HT-29 (cell line): ENCODE results near the gene BTBD8. TPM values are rescaled to one million over a fixed set of nuclear protein-coding genes. Genes with fewer than 3 reads are reported as not detected.
"Not testable (repeated sequence)": the region's sequence is repeated elsewhere in the genome, so short reads cannot be mapped to it uniquely, and the experiment has no call there.

Experiments
- DNase-seq: peaks from one replicate; pipeline ENCODE4 v3.0.0-alpha.2; 2015; ENCODE audit warnings: low spot score
- total RNA-seq: library from RNA; depleted of rRNA; stranded (reverse); fragments of >200 nt; shearing (Covaris generic); gene quantifications from 2 replicates; pipeline ENCODE4 v1.2.3, GENCODE V29; 2014; rRNA removed

BTBD8 gene
- 0.86 and 0.94 TPM in 2 replicates for total RNA-seq

DNA sequence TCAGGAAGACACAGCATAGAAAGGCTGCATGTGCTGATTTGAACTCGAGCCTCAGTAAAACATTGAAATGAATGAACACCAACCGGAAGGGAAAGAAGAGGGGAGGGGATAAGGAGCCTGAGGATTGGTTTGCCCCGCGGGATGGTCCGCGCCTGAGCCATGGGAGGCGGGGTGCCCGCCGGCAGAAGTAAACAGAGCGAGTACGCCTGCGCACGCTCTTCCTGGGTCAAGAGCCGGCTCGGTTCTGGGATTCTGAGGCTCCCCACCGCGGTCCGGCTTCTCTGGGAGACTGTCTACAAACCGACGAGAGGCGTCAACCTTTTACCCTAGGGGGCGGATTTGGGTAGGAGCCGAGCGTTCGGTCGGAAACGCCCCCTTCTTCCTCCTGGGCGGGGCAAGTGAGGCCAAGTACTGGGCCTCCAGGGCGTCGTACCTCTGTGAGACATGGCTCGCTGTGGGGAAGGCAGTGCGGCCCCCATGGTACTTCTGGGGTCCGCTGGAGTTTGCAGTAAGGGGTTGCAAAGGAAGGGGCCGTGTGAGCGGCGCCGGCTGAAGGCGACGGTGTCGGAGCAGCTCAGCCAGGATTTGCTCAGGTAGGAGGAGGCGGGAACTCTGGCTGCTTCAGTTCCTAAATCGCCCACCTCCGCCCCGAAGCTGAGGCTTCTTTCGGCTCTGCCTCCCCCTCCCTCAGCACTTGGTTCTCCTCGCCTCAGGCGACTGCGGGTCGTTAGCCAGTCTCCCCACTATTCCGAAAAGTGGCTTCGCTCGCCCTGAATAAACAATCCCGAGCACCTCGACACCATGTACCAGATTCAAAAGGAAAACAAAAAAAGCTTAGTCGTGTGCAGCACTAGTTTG lies at the start of gene BTBD8:
Gene BTBD8, plus strand, starts transcription at position 218 of the 858 bp plus-strand sequence. Its CDS starts 227 bp downstream, at position 445.
- DNase-seq: peak; percentile 72

DNA sequence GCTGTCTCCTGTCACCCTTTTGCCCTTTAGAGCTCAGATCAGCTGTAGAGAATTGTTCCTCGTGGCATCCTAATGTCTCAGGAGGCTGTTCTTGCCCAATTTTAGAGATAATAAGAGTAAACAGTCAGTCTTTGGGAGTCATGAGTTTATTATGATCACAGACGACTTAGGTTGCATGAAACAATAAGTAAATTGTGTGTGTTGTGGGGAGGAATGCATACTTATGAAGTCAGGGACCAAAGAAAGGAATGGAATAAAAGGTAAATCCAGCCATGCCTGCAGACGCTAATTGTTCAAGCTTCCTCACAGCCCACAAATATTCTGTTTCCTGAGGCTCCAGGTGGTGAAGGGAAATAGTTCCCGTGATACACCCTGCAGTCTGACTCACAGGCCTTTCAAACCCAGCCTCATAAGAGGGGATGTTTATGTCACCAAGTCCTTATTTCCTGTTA lies 49.5 kb upstream of the BTBD8 start:
- peak; percentile 9 for DNase-seq

DNA sequence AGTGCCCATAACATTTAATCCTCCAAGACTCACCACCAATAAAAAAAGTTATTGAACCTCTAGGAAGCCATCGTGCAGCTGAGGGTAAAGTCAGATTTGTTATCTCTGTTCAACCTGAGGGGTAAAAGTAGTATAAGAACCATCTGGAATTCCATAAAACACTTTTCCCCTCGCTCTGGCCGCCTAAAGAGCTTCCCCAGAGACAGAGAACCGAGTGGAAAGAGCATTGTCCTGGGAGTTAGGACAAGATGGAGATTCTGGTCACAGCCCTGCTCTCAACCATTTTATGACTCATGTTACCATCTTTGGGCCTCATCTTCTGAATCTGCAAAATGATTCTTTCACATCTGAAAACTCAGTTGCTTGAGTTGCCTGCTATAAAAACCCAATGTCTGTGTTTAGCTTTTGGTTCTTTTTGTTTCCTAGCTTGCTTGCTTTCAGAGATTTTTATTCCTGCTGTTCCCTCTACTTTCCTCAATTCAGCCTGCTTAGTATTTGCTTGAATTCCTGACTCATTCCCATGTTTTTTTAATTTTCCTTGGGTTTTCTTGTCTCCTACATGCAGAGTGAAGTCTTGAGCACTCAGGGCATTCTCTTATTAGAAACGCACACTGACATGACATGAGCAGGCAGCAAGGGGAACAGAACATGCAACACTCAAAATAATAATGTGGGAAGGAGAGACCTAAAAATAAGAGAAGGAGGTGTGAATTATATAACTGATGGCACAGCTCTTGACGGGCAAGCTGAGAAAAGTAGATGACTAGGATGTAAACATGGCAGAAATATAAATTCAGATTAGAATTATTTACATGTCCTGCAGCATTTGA lies 48.6 kb upstream of the BTBD8 start:
- no peak for DNase-seq

DNA sequence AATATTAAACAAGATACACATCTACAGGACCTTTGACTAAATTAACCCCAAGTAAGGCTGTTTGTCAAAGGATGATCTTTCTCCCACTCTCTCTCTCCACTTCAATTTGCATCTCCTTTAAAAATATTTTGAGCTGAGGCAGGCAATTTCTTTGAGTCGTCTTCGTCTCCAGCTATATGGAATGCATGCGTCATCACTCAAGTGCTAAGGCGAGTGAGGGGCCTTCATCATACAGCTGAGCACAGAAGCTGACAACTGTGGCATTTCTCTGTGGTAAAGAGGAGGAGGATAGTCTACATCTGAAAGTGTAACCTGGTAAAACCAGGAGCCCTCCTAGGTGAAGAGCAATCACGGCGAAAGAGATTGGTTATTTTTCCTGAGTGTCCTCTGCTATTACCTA lies 42.7 kb upstream of the BTBD8 start:
- DNase-seq: no peak

DNA sequence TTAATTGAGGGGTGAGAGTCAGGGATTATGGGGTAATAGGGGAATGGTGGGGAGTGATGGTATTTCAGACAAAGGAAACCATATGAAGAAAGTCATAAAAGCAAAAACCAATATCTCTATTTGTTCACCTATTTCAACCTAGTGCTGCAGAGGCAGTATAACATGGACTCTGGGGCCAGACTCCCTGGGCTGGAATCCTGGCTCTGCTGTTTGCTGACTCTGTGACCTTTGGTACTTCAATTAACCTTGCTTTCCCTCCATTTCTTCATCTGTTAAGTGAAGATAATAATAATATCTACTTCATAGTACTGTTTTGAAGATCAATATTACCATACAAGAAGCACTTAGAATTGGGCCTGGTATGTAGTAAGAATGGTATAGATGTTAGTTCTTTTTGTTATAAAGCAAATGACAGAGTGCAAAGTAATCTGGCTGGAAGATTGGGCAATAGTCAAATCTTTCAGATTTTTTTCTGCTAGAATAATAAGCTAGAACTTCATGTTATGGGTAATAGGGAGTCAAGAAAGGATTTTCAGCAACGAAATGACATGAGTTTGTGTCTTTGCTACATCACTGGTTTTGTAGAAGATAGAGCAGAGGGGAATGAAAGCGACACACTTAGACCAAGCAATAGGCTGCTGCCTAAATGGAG lies 41.3 kb upstream of the BTBD8 start:
- DNase-seq: no peak

DNA sequence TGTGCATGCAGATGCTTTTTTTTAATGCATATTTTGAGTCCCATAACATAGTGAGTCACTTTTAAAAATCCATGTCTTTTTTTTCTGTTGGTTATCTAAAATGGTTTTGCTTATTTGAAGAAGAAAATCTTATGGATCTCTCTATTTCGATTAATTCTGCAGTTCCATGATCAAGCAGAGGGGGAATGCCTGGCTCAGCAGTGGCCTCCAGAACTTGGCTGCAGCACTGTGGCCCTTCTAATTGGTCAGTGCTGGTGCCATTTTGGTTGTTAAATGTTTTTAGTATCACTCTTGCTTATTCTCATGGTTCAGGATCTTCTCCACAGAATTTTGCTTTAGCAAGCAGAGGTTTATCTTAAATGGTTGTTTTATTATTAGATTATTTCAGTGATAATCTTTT lies 39.2 kb upstream of the BTBD8 start:
- no peak for DNase-seq

DNA sequence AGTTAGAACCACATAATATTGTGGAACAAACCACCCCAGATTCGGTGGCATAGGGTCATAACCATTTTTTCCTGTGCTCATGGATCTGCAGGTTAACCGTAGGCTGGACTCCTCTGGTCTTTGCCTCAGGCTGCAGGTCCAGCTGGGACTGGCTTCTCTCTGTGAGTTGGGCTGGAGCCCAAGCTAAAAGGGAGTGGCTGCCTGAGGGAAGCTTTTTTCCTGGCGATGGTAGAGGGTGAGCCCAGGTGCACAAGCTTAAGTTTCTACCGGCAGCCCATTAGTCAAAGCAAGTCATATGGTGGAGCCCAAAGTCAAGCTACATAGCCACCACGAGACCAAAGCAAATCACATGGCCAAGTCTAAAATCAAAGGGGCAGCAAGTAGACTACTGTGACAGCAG lies 36.5 kb upstream of the BTBD8 start:
- no peak for DNase-seq

DNA sequence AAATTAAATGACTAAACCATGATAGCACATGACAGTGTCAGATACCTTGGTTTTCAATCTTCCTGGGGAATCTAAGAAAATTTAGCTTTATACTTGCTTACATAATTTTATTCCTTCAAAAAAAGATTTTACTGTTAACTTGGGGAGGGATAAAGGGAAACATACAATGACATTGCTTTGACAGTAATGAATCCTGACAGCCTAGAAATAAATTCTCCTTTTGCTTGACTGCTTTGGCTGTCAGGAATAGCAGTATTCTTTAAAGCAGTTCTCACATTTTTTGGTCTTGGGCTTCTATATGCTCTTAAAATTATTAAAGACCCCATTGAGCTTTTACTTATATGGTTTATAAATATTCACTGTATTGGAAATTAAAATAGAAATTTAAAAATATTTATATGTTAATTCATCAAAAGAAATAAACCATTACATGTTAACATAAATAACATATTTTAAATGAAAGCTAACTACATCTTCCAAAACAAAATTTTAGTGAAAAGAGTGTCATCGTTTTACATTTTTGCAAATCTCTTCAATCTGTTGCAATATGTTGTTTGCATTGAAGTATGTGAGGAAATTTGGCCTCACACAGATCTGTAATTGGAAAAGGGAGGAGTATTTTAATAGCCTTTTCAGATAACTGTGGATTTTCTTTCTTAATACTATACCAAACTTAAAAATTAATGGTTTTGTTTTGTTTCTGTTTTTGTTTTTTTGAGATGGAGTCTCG lies 34.2 kb upstream of the BTBD8 start:
- DNase-seq: no peak

DNA sequence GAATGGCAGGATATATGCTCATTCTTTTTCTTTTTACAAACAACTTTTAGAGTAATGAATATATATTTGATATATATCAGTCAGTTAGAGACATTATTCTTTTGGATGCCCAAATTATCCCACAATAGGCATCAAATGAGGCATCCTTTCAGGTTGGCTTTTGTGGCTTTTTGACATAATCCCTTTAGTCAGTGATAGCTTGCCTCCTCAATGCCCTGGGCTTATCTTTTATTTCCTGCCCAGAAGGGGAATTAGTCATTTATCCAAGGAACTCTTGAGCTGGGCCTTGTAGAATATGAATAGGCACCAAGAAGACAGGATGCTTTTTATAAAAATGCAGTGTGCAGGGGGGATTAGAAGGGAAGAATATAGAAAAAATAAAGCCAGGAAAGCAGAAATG lies 28.2 kb upstream of the BTBD8 start:
- no peak for DNase-seq

DNA sequence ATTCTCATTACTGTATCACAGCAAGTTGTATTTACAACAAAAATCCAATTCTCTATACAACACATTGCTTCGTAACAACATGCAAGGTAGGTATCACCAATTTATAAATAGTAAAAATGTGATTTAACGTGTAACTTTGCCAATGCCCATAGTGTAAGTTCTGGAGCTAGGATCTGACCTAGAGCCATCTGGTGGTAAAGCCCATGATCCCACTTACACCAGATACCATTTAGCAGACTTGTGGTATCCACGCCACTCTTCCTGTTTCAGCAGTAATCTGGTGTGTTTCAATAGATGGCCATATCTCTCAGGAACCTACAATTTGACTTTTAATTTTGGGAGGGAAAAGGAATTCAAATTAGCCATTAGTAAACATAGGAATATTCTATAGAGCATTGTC lies 15.1 kb upstream of the BTBD8 start:
- DNase-seq: peak; percentile 24

DNA sequence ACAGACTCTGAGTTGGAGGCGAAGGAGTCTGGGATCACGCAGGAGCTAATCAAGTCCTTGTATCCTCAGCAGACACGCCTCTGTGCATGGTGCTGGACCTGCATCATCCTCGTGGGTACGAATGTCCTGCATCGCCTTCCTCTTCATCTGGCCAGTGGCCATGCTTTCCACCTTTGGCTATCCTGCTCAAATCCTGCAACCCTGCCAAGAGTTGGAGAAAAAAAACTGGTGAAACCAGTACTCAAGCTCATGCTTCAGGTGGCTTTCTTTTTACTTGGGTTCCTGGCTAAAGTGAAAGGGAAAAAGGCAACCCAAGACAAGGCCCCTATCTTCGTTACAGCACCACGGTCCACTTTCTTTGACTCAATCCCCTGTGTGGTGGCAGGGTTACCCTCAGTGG lies 13.8 kb upstream of the BTBD8 start:
- no peak for DNase-seq

DNA sequence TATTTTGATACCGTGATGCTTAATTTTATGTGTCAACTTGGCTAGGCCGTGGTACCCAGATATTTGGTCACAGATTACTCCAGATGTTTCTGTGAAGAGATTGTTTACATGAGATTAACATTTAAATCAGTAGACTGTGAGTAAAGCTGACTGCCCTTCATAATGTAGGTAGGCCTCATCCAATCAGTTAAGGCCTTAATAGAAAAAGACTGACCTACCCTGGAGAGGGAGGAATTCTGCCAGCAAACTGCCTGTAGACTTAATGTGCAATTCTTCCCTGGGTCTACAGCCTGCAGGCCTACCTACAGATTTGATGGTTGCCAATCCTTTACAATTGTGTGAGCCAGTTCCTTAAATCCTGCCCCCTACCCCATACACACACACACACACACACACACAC lies 9.3 kb upstream of the BTBD8 start:
- no peak for DNase-seq

DNA sequence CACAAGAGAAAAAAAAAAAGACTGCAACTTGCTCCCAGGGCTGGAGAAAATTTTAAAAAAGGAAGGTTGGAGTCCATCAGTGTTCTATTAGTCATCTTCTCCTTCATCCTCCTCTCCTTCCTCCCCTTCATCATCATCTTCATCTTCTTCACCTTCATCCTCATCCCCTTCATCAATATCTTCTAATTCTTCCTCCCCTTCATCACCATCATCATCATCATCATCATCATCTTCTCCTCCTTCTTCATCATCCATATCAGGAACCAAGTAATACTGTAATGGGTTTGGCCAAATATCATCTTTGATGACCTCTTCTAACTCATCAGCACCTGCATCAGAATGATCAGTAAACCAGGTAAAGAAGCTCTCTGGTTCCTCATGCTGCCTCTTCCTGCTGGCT lies 5.7 kb upstream of the BTBD8 start:
- DNase-seq: not testable (repeated sequence)

DNA sequence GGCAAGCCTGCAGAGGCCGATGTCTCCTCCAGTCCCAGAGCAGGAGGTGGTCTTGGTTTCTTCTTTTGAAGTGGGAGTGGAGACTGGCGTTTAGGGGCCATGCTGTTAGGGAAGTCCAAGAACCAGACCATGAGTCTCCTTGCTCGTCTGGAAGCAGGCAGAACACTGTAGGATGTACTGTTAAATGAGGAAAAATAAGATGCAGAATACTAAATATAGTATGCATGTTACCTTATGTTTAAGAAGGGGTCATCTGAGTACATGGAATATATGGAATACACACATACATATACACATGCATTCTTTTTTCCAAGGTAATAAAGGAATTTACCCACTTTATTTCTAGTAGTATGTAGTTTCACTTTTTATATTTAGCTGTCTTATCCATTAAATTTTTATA lies 4.8 kb upstream of the BTBD8 start, which contains the start of gene SETSIP:
Gene SETSIP, minus strand, starts transcription at position 101 of the 400 bp plus-strand sequence. Its CDS starts 0 bp downstream, at position 101.
- DNase-seq: no peak

DNA sequence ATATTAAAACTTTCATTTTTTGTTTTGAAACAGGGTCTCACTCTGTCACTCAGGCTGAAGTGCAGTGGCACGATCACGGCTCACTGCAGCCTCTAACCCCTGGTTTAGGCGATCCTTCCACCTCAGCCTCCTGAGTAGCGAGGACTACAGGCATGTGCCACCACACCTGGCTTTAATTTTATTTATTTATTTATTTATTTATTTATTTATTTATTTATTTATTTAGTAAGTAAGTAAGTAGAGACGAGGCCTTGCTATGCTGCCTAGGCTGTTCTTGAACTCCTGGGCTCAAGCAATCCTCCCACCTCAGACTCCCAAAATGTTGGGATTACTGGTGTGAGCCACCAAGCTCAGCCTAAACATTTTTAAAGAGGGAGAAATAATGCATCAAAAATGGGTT lies 3.8 kb upstream of the BTBD8 start:
- no peak for DNase-seq

DNA sequence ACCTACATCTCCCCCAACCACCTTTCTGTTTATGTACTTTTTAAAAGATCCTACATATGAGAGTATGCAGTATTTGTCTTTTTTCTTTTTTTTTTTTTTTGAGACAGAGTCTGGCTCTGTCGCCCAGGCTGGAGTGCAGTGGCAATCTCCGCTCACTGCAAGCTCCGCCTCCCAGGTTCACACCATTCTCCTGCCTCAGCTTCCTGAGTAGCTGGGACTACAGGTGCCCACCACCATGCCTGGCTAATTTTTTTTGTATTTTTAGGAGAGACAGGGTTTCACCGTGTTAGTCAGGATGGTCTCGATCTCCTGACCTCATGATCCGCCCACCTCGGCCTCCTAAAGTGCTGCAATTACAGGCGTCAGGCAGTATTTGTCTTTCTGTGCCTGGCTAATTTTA lies 2.1 kb upstream of the BTBD8 start:
- DNase-seq: not testable (repeated sequence)

DNA sequence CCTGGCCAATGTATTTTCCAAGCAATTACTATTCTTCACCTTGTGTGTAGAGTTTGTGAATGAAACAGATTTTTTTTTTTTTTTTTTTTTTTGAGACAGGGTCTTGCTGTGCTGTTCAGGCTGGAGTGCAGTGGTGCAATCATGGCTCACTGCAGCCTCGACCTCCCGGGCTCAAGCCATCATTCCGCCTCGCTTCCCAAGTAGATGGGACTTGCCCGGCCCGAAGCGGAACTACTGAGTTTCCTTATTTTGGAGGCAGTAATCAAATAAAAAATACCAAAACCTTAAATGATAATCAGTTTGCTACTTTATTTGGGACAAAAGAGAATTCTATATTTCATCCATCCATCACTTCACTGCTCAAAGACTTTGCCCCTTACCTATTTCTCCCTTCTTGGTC lies 704 bp upstream of the BTBD8 start:
- no peak for DNase-seq

DNA sequence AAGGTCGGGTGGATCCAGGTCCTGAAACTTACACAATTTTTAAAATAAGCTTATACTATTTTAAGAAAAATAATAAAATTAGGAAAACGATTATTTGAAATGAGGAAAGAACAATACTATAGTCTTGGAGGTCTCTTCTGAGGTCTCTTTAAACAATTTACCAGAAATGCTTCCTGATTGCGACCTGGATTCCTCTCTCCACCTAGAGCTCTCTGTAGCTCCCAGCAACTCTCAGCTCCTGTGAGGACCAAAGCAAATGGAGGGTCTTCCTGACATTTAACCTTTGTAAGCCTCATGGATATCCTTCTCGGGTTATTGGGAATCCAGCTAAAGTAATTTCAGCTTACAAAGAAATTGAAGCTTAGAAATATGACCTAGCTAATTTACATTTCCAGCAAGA lies 886 bp downstream of the BTBD8 start:
- DNase-seq: no peak

DNA sequence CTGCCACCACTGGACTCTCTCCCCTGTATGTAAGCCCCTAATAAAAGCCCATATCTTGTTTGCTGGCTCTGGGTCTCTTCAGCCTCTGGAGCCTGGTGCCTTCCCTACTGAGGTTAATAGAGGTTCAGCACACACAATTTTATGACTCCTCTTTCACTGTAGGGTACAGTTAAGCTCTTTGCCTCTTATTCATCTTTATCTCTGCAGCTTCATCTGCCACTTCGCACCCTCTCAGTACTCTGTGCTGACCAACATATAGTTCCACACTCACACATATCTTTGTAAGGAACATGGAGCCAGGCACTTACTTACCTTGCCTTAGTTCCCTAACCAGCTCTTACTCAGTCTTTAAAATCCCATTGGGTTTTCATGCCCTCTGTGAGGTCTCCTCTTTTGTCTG lies 4.5 kb downstream of the BTBD8 start:
- DNase-seq: no peak

DNA sequence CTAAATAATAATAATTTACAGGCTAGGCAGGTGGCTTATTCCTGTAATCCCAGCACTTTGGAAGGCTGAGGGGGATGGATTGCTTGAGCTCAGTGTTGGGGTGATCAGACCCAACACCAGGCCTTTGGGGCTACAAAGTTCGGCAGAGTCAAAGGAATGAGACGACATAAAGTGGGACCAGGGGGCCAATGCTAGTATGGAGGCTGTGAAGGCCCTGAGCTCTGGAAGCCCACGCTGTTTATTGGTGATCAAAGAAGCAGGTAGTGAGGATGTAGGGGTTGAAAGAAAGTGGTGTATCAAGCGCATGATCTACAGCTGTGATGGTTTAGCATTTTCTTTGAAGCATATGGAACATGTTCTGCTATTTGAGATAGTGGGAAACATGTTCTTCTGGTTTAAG lies 5.6 kb downstream of the BTBD8 start:
- DNase-seq: no peak

DNA sequence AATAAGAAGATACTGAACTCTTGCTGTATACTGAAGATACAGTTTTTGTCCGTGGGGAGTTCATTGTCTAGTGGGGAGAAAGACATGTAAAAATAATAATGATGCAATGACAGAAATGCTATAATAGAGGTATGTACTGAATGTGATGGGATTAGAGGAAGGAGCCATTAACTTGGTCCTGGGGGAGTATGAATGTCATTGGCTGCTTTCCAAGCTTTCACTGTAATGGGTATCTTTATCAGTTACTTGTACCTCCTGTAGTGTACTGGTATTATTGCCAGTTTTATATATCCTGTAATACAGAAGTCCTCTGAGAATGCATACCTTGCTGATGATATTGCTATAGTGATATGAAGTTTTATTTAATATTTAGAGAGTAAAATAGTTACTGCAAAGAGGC lies 7.4 kb downstream of the BTBD8 start:
- DNase-seq: no peak
